ENCODE data around the gene ZNF366.

Gene ZNF366

GRCh38 chr5:72447751-72448150 is 59.5 kb downstream of the ZNF366 start:
- no peak for TF ChIP-seq CTCF (IDR thresholded peaks at IDR 0.05)

- no peak for TF ChIP-seq CTCF (IDR thresholded peaks at IDR 0.05)
These were observed 61.2 kb downstream of the ZNF366 start for GRCh38 chr5:72445969-72446368.

GRCh38 chr5:72443883-72444282 is 63.3 kb downstream of the ZNF366 start:
- no peak for TF ChIP-seq CTCF (IDR thresholded peaks at IDR 0.05)

- no peak for TF ChIP-seq CTCF (IDR thresholded peaks at IDR 0.05)
These were observed 65.2 kb downstream of the ZNF366 start for GRCh38 chr5:72441862-72442540.

- no peak for TF ChIP-seq CTCF (IDR thresholded peaks at IDR 0.05)
These were observed 66.0 kb downstream of the ZNF366 start for GRCh38 chr5:72441094-72441723.

GRCh38 chr5:72440207-72440638 is 67.0 kb downstream of the ZNF366 start:
- TF ChIP-seq CTCF (IDR thresholded peaks at IDR 0.05), result no peak

- no peak for TF ChIP-seq CTCF (IDR thresholded peaks at IDR 0.05)
These were observed 68.0 kb downstream of the ZNF366 start for GRCh38 chr5:72439192-72439591.
